Measurements from ENCODE around the gene ABCB7.
"Not testable (repeated sequence)": the region's sequence is repeated elsewhere in the genome, so short reads cannot be mapped to it uniquely, and the experiment has no call there.

Gene ABCB7

DNA sequence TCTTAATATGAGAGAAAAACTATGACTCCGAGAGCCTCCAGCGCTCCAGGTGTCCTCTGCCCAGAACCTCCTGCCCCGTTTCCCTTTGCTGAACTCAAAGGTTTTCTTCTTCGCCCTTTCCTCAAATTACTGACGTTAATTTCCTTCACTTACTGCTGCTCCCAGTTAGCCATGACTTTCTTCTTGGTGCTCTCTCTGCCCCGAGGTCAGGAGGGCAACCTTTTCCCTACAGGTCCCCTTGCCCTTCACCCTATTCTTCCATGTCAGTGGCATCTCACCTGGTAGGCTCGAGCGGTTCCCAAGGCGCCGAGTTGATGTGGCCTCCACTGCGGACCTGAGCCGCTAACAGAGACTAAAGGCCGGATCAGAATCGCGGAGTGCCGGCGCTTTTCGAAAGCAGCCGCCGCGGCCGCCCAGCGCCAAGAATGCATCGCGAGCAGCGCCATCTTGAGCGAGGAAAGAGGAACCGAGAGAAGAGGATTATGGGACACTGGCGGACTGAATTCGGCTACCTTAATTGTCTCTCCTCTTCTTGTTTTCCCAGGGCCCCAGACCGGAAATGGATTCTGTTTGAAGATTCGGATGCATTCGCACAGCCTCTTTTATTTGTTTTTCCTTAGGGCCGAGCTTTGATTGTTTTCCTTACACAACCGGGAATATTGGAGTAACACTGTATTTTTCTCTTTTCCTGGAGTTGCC, at the start of gene ABCB7:
Gene ABCB7, minus strand, starts transcription at position 457 of the 699 bp plus-strand sequence. Its CDS starts 11 bp downstream, at position 446.
- DNase-seq: peak; percentile 47

DNA sequence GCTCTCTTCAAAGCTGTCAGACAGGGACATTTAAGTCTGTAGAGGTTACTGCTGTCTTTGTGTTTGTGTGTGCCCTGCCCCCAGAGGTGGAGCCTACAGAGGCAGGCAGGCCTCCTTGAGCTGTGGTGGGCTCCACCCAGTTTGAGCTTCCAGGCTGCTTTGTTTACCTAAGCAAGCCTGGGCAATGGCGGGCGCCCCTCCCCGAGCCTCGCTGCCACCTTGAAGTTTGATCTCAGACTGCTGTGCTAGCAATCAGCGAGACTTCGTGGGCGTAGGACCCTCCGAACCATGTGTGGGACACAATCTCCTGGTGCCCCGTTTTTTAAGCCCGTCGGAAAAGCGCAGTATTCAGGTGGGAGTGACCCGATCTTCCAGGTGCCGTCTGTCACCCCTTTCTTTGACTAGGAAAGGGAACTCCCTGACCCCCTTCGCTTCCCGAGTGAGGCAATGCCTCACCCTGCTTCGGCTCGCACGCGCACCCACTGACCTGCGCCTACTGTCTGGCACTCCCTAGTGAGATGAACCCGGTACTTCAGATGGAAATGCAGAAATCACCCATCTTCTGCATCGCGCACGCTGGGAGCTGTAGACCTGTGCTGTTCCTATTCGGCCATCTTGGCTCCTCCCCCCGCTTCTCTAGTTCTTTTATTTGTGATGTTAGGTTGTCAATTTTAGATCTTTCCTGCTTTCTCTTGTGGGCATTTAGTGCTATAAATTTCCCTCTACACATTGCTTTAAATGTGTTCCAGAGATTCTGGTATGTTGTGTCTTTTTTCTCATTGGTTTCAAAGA, 32.5 kb upstream of the ABCB7 start:
- DNase-seq: not testable (repeated sequence)

DNA sequence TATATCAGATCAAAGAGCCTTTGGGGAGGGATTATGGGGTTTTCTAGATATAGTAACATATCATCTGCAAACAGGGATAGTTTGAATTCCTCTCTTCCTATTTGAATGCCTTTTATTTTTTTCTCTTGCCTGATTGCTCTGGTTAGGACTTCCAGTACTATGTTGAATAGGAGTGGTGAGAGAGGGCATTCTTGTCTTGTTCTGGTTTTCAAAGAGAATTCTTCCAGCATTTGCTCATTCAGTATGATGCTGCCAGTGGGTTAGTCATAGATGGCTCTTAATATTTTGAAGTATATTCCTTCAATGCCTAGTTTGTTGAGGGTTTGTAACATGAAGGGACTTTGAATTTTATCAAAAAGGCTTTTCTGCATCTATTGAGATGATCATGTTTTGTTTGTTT, 25.6 kb upstream of the ABCB7 start:
- DNase-seq: no peak

DNA sequence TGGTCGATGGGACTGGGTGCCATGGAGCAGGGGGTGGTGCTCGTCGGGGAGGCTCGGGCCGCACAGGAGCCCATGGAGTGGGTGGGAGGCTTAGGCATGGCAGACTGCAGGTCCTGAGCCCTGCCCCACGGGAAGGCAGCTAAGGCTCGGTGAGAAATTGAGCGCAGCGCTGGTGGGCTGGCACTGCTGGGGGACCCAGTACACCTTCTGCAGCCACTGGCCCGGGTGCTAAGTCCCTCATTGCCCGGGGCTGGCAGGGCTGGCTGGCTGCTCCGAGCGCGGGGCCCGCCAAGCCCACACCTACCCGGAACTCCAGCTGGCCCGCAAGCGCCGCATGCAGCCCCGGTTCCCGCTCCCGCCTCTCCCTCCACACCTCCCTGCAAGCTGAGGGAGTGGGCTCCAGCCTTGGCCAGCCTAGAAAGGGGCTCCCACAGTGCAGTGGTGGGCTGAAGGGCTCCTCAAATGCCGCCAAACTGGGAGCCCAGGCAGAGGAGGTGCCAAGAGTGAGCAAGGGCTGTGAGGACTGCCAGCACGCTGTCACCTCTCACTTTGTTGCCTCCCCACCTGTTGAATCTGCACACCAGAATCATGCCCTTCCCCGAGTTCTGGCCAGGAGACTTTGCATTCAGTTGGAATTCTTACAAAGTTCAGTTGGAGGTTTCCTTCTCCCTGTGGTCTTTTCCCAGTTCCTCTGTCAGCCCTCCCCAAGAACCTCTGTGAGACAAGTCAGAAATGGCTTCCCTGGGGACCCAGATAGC, 23.6 kb upstream of the ABCB7 start:
- DNase-seq: not testable (repeated sequence)

DNA sequence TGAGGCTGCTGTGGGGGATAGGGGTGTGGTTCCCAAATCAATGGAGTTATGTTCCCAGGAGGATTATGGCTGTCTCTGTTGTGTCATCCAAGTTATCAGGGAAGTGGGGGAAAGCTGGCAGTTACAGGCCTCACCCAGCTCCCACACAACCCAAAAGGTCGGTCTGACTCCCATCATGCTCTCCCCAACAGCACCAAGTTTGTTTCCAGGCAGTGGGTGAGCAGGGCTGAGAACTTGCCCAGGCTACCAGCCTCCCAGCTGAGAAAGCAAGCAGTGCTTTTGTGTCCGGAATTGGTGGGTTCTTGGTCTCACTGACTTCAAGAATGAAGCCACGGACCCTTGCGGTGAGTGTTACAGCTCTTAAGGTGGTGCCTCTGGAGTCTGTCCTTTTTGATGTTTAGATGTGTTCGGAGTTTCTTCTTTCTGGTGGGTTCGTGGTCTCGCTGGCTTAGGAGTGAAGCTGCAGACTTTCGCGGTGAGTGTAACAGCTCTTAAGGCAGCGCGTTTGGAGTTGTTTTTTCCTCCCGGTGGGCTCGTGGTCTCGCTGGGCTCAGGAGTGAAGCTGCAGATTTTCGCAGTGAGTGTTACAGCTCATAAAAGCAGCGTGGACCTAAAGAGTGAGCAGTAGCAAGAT, 16.3 kb upstream of the ABCB7 start:
- DNase-seq: not testable (repeated sequence)

DNA sequence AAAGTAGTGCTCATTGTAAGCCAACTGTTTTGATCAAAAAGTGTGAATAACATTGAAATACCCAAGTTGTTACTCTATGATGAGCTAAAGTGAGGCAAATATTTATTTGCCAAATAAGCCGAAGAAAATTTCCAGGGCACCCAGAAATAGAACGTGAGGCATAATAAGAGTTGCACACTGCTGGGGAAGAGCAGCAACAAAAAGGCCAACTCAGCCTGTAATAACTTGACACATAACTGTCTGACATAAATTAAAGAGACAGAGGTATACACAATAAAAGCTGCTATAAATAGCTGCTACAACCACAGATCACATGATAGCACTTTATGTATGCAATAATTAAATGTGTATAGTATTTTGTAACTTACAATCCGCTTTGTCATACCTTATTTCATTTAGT, 2.0 kb upstream of the ABCB7 start:
- DNase-seq: no peak

DNA sequence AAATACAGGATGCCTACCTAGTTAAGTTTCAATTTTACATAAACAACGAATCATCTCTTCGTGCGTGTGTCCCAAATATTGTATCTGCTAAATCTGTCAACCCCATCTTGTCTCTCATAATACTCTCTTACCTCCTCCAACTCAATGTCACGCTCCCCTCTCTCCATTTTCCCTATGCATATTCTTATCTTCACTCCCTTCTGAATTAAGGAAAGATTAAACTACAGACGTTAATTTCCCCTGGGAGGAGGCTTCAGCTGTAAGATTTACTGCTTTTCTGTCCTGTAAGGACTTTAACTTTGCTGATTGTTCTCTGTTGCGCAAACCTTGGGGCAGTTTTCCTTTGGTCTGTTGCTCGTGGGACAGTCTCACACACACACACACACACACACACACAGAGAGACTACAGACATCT, 455 bp upstream of the ABCB7 start:
- DNase-seq: peak; percentile 2

DNA sequence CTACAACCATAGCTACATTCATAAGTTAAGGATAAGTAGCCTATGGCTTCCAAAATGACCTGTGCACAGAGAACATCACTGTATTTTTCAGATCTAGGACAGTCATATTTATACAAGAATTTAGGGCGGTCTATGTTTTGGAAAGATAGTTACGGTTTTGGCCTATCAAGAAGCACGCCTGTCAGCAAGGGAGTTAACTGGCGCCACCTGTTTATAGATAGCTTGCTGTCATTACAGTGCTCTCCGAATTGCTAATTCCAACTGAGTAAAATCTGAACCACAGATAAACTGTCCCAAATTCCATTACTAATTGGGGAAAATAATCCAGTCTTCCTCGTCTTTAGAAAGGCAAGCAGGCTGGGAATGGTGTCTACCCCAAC, 646 bp downstream of the ABCB7 start:
- no peak for DNase-seq

DNA sequence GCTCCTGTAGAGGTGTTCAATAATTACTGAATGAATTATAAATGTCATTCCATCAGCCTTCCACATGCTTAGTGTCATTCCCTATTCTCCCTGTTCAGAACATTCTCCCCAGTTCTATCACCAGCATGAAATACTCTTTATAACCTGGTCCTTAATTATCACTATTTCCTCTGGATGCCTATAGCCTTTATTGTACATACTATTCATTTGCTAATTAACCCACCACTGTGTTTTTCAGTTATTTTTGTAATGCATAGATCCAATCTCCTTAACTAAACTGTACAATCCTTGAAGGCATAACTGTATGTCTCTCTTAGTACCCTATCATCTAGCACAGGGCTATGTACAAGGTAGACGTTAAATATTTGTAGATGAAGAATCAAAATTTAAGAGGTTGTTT, 1.2 kb downstream of the ABCB7 start:
- DNase-seq: no peak

DNA sequence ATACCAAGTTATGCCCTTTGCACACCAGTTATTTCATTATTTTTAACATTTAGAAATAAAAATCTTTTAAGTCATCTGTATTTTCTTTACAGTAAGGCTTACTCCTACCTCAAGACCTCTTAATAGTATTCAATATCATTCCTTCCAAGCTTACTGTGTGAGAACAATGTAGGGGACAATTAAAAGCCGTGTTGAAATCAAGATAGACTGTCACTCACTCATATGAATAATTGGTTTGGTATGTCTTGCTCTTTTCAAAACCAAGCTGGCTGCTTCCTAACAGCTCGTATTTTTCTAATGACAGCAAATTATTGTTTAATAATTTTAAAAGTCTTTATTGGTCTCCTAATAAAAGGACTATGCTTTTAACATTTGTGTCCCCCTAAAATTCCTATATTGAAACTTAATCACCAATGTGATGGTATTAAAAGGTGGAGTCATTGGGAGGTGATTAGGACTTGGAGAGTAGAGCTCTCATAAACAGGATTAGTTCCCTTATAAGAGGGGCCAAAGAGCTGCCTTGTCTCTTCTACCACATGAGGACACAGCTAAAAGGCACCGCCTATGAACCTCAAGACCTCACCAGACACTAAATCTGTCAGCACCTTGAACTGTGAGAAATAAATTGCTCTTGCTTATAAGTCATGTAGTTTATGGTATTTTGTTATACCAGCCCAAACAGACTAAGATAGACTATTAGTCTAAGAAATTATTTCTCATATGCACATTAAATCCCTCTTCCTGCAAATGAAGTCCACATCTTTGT, 4.1 kb downstream of the ABCB7 start:
- no peak for DNase-seq

DNA sequence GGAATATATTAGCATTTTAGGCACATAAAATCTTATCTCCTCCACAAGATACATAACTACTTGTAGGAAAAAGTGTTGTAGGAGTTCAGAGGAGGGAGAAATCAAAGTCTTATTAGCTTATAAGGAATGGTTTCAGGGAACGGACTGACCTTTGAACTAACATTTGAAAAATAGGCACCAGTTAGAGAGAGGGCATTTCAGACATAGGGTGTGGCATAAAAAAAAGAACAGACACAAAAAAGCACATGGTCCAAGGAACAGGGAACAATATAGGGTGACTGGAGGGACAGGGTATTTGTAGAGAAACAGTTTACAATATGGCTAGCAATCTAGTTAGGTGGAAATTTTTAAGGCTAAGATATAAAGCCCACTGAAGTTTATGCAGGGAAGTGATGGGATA, 6.4 kb downstream of the ABCB7 start:
- no peak for DNase-seq

DNA sequence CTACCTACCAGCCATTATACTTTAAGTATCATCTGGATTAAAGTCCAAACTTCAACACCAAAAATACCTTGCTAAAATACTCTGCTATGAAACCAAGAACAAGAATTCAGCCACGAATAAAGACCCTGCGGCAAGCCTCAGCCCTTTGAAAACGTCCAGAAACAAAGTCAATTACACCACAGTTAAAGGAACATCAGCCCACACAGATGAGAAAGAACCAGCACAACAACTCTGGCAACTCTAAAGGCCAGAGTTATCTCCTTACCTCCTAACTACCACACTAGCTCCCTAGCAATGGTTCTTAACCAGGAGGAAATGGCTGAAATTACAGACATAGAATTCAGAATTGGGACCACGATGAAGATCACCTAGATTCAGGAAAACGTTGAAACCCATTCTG, 23.4 kb downstream of the ABCB7 start:
- no peak for DNase-seq

DNA sequence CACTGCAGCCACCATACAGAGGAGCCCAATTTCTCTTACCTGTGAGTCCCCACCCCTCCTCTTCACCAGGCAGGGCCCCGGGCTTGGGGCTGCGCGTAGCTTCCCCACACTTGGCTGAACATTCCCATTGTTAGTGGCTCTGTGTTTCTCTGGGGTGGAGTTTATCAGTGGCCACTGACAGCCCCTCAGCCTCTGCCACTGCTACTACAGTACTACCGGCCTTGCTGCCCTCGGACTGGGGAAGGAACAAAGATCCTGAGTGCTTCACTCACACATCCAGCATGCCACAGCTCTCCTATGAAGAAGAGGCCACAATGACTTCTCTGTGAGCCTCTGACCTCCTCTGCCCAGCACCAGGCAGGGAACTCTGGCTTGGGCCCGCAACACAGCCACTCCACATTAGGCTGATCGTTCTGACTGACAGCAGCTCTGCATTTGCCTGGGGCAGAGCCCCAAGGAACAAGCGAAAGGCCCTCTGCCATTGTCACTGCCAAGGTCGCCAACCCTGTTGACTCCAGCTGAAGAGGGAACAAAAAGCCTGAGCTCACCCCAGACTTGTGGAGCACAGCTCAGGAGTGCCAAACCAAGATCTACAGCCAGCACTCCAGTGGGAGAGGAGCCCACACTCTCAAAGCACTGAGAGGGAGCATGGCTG, 24.0 kb downstream of the ABCB7 start:
- DNase-seq: no peak

DNA sequence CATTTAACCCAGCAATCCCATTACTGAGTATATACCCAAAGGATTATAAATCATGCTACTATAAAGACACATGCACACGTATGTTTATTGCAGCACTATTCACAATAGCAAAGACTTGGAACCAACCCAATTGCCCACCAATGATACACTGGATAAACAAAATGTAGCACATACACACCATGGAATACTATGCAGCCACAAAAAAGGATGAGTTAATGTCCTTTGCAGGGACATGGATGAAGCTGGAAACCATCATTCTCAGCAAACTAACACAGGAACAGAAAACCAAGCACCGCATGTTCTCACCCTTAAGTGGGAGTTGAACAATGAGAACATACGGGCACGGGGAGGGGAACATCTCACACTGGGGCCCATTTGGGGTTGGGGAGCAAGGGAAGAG, 27.0 kb downstream of the ABCB7 start:
- not testable (repeated sequence) for DNase-seq

DNA sequence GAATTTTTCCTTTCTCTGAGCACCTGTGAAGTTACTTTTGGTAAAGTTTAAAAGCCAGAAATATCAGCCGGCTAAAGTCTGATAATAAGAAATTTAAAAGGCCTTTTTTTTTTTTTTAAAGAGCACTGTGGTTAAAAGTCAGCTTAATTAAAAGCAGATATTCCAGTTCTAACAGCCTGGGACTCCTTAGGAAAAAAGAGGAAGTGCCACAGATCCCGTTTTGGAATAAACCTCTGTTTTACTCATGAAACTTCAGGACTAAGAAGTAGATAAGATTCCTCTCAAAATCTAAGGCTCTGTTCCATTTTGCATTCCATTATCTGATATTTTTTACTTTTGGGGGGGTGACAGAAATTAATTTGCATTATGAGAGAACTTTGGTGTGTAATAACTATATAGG, 37.8 kb downstream of the ABCB7 start:
- DNase-seq: no peak

DNA sequence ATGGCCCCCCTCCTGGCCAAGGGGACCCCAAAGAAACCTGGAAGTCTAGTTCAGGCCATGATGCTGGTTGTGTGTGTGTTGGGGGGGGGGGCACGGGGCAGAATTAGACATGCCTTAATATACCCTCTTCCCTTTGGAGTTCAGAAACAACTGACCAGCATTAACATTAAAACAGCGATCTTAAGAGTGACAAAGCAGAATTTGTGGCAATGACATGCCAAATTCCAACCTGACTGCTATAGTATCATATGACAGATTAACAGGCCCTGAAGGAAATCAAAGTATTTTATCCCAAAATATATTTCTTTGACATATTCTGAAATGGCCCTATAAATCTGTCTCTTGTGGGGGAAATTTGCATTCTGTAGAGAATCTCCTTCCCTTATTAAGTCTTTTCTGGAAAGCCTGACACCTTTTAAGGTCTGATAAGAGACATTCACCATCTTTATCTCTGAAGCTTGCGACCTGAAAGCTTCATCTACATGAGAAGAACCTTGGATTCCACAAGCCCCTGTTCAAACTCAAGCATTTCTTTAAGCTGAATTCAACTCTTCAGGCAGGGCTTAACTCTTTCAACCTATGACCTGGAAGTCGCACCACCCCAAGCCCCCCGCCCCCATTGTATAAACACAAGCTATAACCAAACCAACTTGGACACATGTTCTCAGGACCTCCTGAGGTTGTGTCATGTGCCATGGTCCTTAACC, 40.2 kb downstream of the ABCB7 start:
- DNase-seq: no peak

DNA sequence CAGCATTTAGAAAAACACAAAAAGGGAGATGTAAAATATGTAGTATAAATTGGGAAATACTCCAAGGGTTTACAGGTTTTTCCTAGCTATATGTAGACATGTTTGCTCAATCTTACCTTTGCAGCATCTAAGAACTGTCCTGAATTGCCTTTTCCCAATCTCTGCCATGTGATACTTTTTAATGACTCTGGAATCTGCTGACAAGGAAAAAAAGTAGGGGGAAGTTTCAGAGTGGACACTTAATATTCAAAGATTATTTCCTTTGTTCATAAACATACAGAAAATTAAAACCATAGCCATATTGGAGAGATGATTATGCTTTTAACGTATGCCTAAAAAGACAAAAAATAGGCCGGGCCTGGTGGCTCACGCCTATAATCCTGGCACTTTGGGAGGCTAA, 41.4 kb downstream of the ABCB7 start:
- DNase-seq: no peak

DNA sequence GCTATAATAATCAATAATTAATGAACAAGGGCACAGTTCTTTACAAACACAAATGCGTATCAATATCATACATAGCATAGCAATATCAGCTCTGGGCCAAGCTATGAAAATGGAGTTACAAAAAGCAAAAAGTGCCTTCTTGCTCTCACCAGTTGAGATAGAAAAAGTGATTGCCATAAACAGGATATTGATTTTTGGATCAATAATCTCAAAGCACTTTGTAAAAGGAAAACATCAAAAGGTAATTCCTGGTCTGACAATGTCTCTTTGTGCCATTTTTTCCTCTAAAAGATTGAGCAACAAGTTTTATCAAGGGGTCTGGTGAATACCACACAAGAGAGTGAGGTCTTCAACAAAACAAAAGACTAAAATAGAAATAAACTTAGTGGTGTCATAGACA, 42.4 kb downstream of the ABCB7 start:
- DNase-seq: no peak

DNA sequence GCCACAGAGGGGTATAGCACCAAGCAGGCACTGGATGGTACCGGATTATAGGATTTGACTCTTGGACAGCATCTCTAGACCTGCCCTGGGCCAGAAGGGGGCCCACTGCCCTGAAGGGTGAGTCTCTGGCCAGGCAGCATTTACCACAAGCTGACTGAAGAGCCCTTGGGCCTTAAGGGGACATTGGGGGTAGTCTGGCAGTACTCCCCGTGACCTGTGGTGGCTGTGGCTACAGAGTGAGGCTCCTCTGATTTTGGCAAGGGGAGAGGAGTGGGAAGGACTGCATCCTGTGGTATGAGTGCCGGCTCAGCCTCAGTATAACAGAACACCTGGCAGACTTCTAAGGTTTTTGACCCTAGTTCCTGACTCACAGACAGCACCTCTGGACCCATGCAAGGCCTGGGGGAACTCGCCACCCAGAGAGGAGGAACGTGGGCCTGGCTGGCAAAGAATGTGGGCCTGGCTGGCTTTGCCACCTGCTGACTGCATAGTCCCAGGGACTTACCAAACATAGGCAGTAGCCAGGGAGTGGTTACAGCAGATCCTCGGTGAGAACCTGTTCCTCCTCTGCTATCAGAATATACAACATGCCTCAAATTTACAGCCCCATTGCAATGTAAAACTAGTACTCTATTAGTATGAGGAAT, 48.1 kb downstream of the ABCB7 start:
- no peak for DNase-seq

DNA sequence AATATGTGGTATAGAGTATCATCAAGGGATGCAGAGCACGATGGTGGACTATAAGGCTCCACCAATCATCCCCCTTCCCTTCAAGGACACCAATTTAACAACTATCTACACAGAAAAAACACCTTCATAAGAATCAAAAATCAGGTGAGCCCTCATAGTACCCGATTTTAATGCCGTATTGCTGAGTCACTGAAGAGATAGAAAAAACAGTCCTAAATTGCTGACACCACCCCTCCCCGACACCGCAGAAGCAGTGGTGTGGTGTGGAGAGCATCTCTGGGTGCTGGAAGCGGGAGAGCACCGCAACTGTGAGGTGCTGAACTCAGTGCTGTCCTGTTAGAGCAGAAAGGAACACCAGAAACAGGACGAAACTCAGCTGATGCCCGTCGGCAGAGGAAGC, 49.3 kb downstream of the ABCB7 start:
- no peak for DNase-seq

DNA sequence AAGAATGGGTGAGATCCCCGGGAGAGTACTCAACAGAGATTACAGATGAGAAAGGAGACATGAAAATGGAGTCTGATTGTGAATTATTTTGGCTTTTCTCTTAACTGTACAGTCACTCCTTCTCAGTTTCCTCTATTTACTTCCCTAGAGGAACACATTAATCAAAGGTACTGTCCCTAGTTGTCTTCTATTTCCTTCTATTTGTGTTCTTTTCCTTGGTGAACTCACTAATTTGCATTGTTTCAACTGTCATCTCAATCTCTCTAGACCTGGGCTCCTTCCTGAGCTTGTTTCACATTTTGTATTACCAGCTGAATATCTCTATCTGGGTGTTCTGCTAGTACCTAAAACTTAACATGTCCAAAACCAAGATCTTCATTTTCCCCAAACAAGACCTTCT, 59.8 kb downstream of the ABCB7 start:
- no peak for DNase-seq
